GM21737 (cell line): Measurements from ENCODE around the gene DCUN1D1.

Experiments
- ATAC-seq: cut with Tn5 transposase; IDR thresholded peaks from one replicate; pipeline ENCODE4 v1.9.1; 2021; ENCODE audit warnings: mild to moderate bottlenecking, moderate library complexity; ENCODE audit not compliant: unreplicated experiment

The DCUN1D1 gene

DNA sequence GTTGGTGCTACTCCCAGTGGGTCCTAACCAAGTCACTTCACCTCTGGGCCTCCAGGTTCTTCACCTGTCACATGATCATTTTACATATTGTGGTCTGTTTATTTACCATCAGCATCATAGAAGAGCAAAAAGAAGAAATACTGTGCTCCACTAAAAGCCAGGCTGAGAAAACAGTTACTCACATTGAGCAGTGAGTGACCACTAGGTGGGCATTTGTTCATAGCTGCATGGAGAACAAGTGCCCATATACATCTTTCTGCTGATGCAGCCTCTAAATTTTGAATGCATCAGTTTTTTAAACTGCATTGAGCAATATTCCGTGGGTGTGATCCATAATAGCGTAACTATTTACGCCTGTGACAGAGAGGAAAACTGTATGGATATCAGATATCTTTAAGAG lies 76.2 kb downstream of the DCUN1D1 start:
- ATAC-seq: no peak

DNA sequence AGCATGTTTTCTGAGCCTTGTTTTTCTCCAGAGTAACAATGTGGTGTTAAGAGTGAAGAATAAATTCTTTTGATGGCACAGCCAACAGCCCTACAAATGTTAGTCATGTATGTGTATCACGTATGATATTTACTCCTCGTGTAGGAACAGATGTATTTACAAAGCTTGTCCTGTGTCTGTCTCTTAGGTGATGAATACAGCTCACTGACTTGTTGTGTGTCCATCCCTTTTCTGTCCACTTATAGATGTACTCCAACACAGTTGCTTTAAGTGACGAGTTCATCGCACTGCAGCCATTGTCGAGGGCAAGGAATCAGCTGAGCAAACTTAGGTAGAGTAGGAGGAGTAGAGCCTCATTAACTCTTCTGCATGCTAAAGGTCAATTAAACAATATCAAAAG lies 78.1 kb downstream of the DCUN1D1 start:
- no peak for ATAC-seq

DNA sequence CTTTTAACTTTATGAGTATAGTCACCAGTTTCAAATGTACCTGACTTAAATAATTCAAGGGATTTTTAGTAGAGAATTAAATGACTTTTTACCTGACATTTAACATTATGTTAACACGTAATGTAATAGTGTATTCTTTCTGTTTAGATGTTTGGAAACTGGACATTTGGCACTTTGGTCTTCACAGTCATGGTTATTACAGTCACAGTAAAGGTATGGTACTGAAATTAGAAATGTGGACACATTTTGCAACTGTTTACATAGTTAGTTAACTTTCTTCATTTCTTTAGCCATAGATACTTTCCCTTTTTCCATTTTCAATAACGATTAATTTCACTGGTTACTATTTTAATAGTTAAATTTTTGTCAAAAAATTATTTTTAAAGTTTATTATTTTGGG lies 83.8 kb downstream of the DCUN1D1 start:
- ATAC-seq: no peak

DNA sequence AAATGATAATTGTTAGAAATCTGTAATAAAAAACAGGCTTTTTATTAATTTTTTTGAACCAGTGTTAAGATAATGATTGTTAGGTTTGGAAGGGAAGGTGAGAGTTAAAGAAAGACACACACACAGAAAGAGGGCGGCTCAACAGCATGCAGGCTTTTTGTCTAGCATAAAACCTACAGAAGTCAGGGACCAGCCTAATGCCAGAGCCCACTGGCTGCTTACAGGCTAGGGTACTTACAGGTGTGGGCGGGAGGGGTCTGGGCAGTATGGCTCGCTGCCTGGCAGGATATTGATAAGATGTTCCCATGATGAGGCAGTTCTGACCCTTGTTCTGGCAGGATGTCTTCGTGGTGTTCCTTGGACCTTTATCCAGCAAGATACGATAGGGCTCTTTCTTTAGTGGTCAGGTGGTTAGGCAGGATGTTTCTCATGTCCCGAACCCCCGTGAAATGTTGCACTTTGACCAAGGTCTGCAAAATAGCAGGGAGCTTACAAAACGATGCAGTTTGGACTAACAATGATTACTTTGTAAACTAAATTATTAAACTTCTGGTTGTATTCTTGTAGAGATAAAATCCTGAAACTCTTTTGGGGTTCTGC lies 84.7 kb downstream of the DCUN1D1 start:
- no peak for ATAC-seq

DNA sequence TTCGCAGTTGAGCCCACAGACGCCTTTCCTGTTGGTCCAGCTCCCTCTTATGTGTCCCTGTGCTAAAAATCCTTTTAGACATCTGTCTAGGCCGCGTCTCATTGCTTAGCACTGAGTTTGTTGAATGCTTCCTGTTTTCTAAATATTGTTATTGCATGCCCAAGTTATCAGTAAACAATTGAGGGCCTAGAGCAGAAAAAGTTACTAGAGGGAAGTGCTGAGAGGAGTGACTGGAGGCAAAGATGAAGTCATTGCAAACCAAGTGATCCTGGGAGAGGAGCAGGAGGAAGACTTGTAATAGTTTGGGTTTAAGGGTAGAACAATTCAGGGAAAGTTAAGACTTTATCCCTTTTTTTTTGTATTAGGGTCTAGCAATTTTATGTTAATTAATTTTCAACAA lies 88.1 kb downstream of the DCUN1D1 start:
- ATAC-seq: no peak

DNA sequence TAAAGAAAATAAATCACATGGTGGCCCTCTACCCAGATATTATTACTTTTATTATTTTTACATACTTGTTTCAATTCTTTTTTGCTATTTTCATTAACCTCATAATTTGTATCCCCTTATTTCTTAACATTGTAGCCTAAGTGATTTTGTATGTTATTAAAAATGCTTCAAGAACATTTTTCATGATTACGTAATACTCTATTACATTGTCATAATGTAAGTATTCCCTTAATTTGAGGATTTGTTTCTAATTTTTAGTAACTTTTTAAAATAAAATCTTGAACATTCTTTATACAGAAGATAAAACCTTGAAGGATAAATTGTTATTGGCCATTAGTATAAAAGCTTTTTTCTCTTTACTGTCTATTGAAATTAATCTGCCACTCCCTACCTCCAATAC lies 89.0 kb downstream of the DCUN1D1 start:
- no peak for ATAC-seq

DNA sequence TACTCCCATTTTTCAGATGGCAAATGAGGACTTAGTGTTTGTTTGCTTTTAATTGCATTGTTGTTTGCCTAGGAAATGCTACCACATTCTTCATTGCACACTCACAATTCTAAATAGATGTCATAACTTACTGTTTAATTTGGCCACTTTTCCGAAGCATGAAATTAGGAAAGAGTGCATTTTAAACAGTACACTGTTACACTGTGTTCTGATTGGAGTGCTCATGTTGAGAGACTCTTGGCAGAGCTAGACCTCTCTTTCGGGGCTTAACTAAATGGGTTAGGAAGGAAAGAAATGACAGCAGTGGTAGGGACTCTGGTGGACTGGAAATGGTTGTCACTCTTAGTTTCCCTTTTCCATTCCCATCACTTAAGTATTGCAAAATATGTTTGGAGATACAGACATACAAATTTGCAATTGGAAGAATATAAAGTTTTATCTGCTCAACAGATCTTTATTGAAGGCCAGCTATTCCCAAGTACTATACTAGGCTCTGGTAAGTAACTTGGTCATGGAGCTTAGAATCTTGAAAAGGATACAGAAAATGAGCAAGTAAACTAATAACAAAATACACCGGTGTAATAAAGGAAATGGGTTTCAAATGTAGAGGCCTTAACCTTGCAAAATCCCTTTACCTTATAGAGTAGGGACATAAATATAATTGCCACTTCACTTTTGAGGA lies 90.2 kb downstream of the DCUN1D1 start:
- no peak for ATAC-seq
